ENCODE measurements around the gene ANXA6. TPM values are rescaled to one million over a fixed set of nuclear protein-coding genes. Genes with fewer than 3 reads are reported as not detected.

ANXA6 gene
- total and polyA plus RNA-seq, 9 of the 15 experiments (the other 6 are each of a cell fraction or from before 2014, with no cell fraction given): 0.70 to 13.2 (median 8.3) TPM

DNA sequence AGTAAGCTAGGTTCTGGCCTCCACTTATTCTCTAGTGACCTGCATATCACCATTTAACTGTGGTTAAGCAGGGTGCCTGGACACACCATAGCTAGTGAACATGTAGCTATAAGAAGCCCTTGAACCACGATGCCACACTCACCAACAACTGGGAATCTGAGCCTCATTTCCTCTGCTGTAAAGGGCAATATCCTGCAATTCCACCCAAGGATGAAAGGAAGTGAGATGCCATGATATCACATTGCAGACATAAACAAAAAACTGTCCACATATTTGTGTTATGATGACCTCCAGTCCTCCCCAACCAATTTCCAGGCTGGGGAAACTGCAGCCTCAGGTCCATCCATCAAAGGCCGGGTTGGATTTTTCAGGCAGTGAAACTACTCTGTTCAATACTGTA, 87.1 kb downstream of the ANXA6 start:
- BruUV-seq (replicated peaks): no TSS peak
- WGBS (ENCODE audit: insufficient coverage, low coverage, missing lambda C conversion rate): 65% methylated on average over 2 of the region's 2 CpGs
- Histone ChIP-seq H4K20me1 (replicated peaks; ENCODE audit: control insufficient read depth, insufficient read depth, low read length) (peaks cover 39% of the 10 kb centered on the region), H3K27ac (ENCODE audit: extremely low read depth, low read depth, low read length) (no peak overlapping the region), H3K36me3 (ENCODE audit: control insufficient read depth, insufficient read depth, low read length) (peaks cover 30% of the 10 kb centered on the region), H3K79me2 (ENCODE audit: control insufficient read depth, insufficient read depth, low read length) (peaks cover 62% of the 10 kb centered on the region), H3K4me3 (no peak overlapping the region), H3K9ac (ENCODE audit: insufficient read depth in 1 of 2, low read depth in 2 of 2, low read length in 2 of 2) (no peak overlapping the region), H3K27me3 (ENCODE audit: control insufficient read depth in 2 of 2, insufficient read depth in 2 of 2, low read length in 2 of 2) (no peaks in the 10 kb centered on the region; a peak in 1 of 5 replicates), H3K9me3 (replicated peaks; ENCODE audit: control insufficient read depth, insufficient read depth, low read depth, low read length) (no peaks in the 10 kb centered on the region), H3K9me1 (ENCODE audit: control insufficient read depth, insufficient read depth, low read length) (peaks cover 9% of the 10 kb centered on the region), H3K4me1 (replicated peaks in 1 of 2; ENCODE audit: control insufficient read depth in 2 of 2, insufficient read depth in 2 of 2, low read length in 2 of 2) (peaks cover 0 to 3% of the 10 kb centered on the region in 2 experiments; a peak in 2 of 5 replicates), H2AFZ (ENCODE audit: low read depth, low read length) (no peak overlapping the region), H3K4me2 (ENCODE audit: insufficient read depth, low read length) (no peak overlapping the region)
- ChIA-PET POLR2A (interaction anchor here (0.8 to 2.7 kb wide), 4 partner anchors 9 to 34 kb away, joined by 3 to 12 read pairs (median 3); no protein-coding TSS in a partner anchor), CTCF (ENCODE audit: low intra/inter-chr PET ratio) (no interaction called here)
- DNase-seq (ENCODE audit: extremely low read depth in 1 of 4, low spot score in 3 of 4) (no peak), FAIRE-seq (no peak), ATAC-seq (no peak)
- in situ Hi-C loops (cut with MboI): no loop called here
- intact Hi-C loops (cut with micrococcal nuclease): no loop called here
- TF ChIP-seq, protein P1, sequence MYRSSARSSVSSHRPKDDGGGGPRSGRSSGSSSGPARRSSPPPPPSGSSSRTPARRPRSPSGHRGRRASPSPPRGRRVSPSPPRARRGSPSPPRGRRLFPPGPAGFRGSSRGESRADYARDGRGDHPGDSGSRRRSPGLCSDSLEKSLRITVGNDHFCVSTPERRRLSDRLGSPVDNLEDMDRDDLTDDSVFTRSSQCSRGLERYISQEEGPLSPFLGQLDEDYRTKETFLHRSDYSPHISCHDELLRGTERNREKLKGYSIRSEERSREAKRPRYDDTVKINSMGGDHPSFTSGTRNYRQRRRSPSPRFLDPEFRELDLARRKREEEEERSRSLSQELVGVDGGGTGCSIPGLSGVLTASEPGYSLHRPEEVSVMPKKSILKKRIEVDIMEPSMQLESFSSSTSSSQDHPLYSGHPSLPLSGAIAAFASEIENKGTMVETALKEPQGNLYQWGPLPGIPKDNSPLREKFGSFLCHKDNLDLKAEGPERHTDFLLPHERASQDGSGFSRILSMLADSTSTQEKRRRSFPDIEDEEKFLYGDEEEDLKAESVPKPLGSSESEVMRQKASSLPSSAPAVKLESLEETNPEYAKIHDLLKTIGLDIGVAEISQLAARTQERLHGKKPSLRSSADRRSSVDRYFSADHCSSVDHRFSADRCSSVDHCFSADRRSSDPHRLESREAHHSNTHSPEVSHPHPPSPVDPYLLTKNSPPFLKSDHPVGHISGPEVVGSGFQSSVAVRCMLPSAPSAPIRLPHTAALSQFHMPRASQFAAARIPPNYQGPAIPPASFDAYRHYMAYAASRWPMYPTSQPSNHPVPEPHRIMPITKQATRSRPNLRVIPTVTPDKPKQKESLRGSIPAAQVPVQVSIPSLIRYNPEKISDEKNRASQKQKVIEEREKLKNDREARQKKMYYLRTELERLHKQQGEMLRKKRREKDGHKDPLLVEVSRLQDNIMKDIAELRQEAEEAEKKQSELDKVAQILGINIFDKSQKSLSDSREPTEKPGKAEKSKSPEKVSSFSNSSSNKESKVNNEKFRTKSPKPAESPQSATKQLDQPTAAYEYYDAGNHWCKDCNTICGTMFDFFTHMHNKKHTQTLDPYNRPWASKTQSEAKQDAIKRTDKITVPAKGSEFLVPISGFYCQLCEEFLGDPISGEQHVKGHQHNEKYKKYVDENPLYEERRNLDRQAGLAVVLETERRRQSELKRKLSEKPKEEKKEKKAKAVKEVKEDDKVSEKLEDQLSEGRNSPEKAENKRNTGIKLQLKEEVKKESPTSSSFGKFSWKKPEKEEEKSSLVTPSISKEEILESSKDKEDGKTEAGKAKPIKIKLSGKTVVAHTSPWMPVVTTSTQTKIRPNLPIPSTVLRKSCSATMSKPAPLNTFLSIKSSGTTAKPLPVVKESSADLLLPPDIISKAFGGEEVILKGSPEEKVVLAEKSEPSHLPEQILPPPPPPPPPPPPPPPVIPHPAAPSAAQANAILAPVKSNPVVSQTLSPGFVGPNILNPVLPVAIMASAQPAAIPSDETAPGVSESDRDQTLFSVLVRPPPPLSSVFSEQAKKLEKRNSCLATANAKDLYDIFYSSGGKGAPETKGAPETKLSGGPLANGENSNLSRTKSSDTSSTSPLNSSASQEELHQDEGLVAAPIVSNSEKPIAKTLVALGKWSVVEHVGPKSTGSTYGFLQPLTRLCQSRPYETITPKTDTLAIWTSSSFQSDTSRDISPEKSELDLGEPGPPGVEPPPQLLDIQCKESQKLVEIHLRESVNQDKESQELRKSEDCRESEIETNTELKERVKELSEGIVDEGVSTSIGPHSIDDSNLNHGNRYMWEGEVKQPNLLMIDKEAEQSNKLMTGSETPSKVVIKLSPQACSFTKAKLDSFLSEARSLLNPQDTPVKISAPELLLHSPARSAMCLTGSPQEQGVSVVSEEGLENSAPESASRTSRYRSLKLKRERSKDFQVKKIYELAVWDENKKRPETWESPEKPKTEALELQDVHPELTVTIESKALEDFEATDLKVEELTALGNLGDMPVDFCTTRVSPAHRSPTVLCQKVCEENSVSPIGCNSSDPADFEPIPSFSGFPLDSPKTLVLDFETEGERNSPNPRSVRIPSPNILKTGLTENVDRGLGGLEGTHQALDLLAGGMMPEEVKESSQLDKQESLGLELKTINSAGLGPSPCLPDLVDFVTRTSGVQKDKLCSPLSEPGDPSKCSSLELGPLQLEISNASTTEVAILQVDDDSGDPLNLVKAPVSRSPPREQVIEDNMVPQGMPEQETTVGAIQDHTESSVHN (IDR thresholded peaks at IDR 0.05; ENCODE audit: borderline replicate concordance in 1 of 2, low read depth in 1 of 2): no peak
- TF ChIP-seq NEUROD1 (IDR thresholded peaks at IDR 0.05; ENCODE audit: borderline replicate concordance, low read depth, low read length, partially characterized antibody) (no peak), JUND (IDR thresholded peaks at IDR 0.05; ENCODE audit: borderline replicate concordance, low read depth, low read length) (no peak), JUND (tag; IDR thresholded peaks at IDR 0.05; ENCODE audit: borderline replicate concordance, low read depth, low read length) (no peak), SMARCA4 (IDR thresholded peaks at IDR 0.05) (no peak)
- TF ChIP-seq, protein P2, sequence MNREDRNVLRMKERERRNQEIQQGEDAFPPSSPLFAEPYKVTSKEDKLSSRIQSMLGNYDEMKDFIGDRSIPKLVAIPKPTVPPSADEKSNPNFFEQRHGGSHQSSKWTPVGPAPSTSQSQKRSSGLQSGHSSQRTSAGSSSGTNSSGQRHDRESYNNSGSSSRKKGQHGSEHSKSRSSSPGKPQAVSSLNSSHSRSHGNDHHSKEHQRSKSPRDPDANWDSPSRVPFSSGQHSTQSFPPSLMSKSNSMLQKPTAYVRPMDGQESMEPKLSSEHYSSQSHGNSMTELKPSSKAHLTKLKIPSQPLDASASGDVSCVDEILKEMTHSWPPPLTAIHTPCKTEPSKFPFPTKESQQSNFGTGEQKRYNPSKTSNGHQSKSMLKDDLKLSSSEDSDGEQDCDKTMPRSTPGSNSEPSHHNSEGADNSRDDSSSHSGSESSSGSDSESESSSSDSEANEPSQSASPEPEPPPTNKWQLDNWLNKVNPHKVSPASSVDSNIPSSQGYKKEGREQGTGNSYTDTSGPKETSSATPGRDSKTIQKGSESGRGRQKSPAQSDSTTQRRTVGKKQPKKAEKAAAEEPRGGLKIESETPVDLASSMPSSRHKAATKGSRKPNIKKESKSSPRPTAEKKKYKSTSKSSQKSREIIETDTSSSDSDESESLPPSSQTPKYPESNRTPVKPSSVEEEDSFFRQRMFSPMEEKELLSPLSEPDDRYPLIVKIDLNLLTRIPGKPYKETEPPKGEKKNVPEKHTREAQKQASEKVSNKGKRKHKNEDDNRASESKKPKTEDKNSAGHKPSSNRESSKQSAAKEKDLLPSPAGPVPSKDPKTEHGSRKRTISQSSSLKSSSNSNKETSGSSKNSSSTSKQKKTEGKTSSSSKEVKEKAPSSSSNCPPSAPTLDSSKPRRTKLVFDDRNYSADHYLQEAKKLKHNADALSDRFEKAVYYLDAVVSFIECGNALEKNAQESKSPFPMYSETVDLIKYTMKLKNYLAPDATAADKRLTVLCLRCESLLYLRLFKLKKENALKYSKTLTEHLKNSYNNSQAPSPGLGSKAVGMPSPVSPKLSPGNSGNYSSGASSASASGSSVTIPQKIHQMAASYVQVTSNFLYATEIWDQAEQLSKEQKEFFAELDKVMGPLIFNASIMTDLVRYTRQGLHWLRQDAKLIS (CRISPR knock-in tag; IDR thresholded peaks at IDR 0.05): no peak
